GM10248 (cell line): ENCODE data around the gene PARK7.

Source experiments
- CTCF ChIA-PET: fragments of 300-600 bp; sonication (Branson Sonifier 250); formaldehyde crosslinking; extraction: SDS; loops from one replicate; lab custom pipeline; 2021; ENCODE audit warnings: antibody characterized with exemption; lab: Yijun Ruan, JAX
- POLR2A ChIA-PET: fragments of 350-650 bp; sonication (Branson Sonifier 250); formaldehyde crosslinking; extraction: SDS; loops from one replicate; lab custom pipeline; 2020; ENCODE audit warnings: antibody characterized with exemption; lab: Yijun Ruan, JAX
- DNase-seq: peaks from one replicate; pipeline ENCODE4 v3.0.0; 2012; ENCODE audit errors: extremely low spot score
- CTCF ChIP-seq: IDR thresholded peaks from 2 replicates; pipeline ENCODE4 v1.5.1; 2012; ENCODE audit warnings: mild to moderate bottlenecking, low read depth; ENCODE audit errors: extremely low read depth, missing control alignments, control extremely low read depth

The PARK7 gene

GRCh38 chr1:8004803-8005573, 43.5 kb downstream of the PARK7 start:
- no peak for TF ChIP-seq CTCF
- no peak for DNase-seq
- POLR2A ChIA-PET: no interaction called here
- CTCF ChIA-PET: interaction anchor here (0.6 to 1.3 kb wide), 2 partner anchors 9 to 10 kb away, joined by 3 to 6 read pairs; no protein-coding TSS in a partner anchor

- ChIA-PET POLR2A (no interaction called here), CTCF (interaction anchor here (1.0 to 1.7 kb wide), 3 partner anchors 9 to 308 kb away, joined by 3 to 8 read pairs (median 5); no protein-coding TSS in a partner anchor)
- no peak for TF ChIP-seq CTCF
- no peak for DNase-seq
These were observed 44.8 kb downstream of the PARK7 start for GRCh38 chr1:8006037-8006963.

GRCh38 chr1:8009043-8010002, 47.8 kb downstream of the PARK7 start:
- ChIA-PET POLR2A (no interaction called here), CTCF (no interaction called here)
- no peak for TF ChIP-seq CTCF
- no peak for DNase-seq

GRCh38 chr1:8010080-8010664, 48.7 kb downstream of the PARK7 start:
- ChIA-PET CTCF (interaction anchor here (0.9 to 2.9 kb wide), 3 partner anchors 10 to 336 kb away, joined by 3 to 15 read pairs (median 3); no protein-coding TSS in a partner anchor), POLR2A (no interaction called here)
- TF ChIP-seq CTCF: no peak
- DNase-seq: no peak

GRCh38 chr1:8011016-8011415, 49.5 kb downstream of the PARK7 start:
- ChIA-PET CTCF (interaction anchor here (0.9 to 10.8 kb wide), 7 partner anchors 11 to 838 kb away, joined by 3 to 188 read pairs (median 3); partner anchors contain the start of gene PARK7), POLR2A (no interaction called here)
- DNase-seq: no peak
- no peak for TF ChIP-seq CTCF
